Astrocyte of the spinal cord (primary cell): ENCODE results near the gene CARD8.

Experiments used
- DNase-seq: peaks from one replicate; pipeline ENCODE4 v3.0.0; 2011; ENCODE audit warnings: low read depth, low spot score
- H3K4me3 ChIP-seq: 2 replicates; pipeline ENCODE4 v1.5.1; 2011; ENCODE audit warnings: low read depth, mild to moderate bottlenecking, low read length, moderate library complexity
- in situ Hi-C: cut with HindIII; loops from 2 replicates; pipeline ENCODE4 v1.10.0; 2017; ENCODE audit warnings: low sequenced_read_pairs
- TF ChIP-seq, protein P1 (sequence below): IDR thresholded peaks from 2 replicates; pipeline ENCODE4 v1.5.1; 2012; ENCODE audit warnings: low read depth, mild to moderate bottlenecking, low read length, inconsistent platforms

The CARD8 gene

DNA sequence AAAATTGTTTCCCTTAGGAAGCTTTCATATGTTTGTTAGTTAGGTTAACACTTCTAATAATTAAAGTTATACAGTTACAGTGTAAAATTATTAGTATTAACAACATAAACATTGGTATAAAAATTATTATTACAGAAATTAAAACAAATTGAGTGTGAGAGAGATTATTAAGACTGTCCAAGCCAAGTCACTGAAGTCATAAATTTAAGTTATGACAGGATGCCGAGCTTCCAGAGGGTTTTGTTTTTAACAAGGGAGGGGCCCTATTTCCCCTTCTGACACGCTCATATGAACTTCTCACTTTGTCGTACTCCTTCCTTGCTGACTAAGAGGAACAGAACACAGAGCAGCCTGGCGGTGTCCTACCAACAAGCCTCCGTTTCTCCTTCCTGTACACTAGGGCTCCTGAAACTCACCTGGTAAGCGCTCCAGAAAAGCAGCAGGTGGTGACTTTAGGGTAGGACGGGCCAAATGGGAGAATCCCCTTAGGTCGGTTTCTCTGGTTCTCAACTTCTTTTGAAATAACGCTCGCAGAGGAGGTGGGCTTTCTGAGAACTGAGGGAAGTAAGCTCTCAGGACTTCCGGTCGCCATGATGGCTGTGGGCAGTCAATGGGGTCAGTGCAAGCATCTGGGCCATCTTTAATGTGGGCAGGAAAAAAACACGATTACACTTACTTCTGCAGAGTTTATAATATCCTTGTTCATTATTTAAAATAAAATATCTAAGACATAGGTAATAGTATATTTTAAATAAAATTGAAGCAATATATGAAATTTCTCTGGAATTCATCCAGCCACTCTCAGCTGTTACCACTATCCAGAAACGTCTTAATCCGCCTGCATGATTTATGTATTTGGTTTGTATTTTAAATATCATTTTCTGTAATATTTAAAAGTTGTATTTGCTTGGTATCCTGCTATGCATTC is at the start of gene CARD8:
Gene CARD8 (minus strand): TSS at position 537 of the 928 bp plus-strand sequence. CDS start 14,892 bp downstream, outside the sequence.
- in situ Hi-C loops = no loop called here
- peak; percentile 92 for DNase-seq
- TF ChIP-seq, protein P1, sequence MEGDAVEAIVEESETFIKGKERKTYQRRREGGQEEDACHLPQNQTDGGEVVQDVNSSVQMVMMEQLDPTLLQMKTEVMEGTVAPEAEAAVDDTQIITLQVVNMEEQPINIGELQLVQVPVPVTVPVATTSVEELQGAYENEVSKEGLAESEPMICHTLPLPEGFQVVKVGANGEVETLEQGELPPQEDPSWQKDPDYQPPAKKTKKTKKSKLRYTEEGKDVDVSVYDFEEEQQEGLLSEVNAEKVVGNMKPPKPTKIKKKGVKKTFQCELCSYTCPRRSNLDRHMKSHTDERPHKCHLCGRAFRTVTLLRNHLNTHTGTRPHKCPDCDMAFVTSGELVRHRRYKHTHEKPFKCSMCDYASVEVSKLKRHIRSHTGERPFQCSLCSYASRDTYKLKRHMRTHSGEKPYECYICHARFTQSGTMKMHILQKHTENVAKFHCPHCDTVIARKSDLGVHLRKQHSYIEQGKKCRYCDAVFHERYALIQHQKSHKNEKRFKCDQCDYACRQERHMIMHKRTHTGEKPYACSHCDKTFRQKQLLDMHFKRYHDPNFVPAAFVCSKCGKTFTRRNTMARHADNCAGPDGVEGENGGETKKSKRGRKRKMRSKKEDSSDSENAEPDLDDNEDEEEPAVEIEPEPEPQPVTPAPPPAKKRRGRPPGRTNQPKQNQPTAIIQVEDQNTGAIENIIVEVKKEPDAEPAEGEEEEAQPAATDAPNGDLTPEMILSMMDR = no peak
- H3K4me3 ChIP-seq = peak within 1 kb of the TSS; percentile 82

DNA sequence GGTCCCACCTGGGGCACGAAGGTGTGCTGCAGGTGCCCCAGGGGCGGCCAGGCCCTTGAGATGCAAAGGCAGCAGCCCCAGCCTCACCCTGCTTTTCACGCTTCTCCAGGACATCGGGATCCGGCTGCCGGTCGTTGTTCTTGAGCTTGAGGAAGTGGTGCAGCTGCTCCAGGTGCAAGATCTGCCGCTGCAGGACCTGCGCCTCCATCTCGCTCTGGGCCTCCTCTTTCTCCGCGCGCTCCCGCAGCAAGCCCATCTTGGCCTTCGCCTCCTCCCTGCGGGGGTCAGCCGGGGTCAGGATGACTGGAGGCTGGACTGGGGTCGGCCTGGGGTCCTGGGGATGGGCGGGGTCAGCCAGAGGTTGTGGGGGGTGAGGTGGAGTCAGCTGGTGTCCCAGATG is 48.2 kb upstream of the CARD8 start:
- no peak overlapping the region for H3K4me3 ChIP-seq
- in situ Hi-C loops = no loop called here
- DNase-seq = no peak
- TF ChIP-seq, protein P1 = no peak

- DNase-seq = no peak
- TF ChIP-seq, protein P1 = no peak
- in situ Hi-C loops = no loop called here
Observed at GRCh38 chr19:48303367-48303766, 47.7 kb upstream of the CARD8 start.

DNA sequence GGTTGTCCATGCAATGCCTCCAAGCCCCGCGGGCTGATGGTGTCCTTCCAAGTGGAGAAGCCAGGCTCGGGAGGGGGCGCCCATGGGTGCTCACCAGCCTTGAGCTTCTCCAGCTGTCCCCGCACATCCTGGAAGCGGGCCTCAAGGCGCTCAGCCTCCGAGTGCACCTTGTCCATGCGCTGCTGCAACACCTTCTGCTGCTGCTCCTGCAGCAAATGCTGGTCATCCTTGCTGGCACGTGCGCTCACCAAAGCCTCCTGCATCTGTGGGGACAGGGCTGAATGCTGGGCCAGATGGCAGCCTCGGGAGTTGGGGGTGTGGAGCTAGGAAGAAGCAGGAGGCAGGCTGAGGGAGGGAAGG is 46.9 kb upstream of the CARD8 start:
- in situ Hi-C loops = no loop called here
- no peak for DNase-seq
- TF ChIP-seq, protein P1 = no peak
- H3K4me3 ChIP-seq = no peak overlapping the region

More at GRCh38 chr19:48303367-48303766, 47.7 kb upstream of the CARD8 start:
- H3K4me3 ChIP-seq = no peak overlapping the region

- TF ChIP-seq, protein P1 = no peak
- in situ Hi-C loops = no loop called here
- DNase-seq = no peak
- H3K4me3 ChIP-seq = no peak overlapping the region
Observed at GRCh38 chr19:48301886-48302599, 46.3 kb upstream of the CARD8 start.

DNA sequence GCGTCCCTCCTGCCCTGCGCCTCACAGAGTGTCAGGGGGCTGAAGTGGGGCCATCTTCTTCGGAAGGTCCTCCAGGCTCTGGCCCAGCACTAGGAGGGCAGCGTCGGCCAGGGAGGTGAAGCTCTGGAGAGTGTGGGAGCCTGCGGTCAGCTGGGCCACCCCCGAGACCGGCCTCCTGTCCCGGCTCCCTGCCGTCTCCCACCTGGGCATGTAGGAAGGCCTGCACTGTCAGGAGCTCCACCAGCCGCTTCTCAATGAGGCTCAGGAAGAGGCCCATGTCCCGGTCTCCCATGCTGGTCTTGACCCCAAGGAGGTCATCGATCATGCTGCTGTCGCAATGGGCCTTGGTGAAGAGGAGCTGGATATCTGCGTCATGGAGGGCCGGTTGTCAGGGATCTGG is 42.3 kb upstream of the CARD8 start:
- DNase-seq = no peak
- TF ChIP-seq, protein P1 = no peak
- H3K4me3 ChIP-seq = no peak overlapping the region
- in situ Hi-C loops = no loop called here
